Activated CD4-positive, alpha-beta T cell treated with anti-CD3 and anti-CD28 coated beads, Interleukin-2, amount 50 U/mL, for 48 hours (primary cell): ENCODE results near the gene ACOD1.

Experiments
- DNase-seq, 2 experiments: peaks; one replicate each; pipeline ENCODE4 v3.0.0-alpha.2; 2020

Gene ACOD1

DNA sequence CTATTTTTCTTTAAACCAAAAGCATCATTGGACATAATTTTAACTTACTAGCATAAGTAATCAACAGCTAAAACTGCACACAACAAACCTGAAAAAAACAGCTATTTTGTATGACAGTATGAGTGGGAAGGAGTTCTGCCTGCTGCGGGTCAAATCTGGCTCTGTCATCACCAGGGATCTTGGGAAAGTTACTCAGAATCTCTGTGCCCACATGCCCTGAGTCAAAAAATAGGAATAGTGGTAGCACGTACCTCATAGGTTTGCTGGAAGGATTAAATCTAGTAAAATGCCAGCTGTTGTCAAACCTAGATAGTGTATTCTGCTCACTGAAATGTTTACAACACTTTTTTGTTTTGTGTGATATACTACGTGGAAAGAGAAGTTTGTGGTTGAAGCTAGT lies 44.7 kb downstream of the ACOD1 start:
- no peak for DNase-seq

DNA sequence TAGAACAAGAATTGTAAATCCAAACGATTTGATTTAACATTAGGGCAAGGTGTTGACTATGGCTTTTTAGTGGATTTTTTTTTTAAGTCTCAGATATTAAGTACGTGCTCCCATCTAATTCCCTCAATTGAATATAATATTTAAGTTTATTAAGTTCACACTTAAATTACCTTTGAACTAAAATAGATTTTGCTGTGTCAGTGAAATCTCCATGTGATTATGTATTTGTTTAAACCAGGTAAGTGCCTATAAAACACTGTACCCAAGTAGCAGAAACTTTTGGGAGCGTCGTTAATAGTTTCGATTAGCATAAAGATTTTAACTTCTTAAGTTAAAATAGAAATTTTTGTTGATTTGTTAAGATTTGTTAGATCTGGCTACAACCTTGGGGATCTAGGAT lies 45.2 kb downstream of the ACOD1 start:
- no peak for DNase-seq

DNA sequence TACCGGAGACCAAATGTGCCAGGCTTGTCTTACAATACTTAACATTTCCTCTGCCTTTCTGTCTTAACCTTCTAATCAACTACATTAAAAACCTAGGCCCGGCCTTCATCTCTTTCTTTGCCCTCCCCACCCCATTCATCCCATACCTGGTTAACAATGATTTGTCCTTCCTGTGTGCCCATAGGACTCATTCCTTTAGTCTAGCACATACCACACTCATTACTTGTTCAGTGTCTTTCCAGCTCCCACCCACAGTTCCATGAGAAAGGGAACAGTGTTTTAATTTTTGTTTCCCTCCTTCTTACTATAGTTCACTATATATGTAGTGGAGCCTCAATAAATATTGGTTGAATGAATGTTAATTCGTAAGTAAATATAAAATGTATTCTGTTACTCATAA lies 46.0 kb downstream of the ACOD1 start:
- no peak for DNase-seq

DNA sequence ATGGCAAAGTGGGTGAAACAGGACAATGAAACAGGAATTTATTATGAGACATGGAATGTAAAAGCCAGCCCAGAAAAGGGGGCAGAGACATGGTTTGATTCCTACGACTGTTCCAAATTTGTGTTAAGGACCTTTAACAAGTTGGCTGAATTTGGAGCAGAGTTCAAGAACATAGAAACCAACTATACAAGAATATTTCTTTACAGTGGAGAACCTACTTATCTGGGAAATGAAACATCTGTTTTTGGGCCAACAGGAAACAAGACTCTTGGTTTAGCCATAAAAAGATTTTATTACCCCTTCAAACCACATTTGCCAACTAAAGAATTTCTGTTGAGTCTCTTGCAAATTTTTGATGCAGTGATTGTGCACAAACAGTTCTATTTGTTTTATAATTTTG lies 52.2 kb downstream of the ACOD1 start:
- no peak for DNase-seq

DNA sequence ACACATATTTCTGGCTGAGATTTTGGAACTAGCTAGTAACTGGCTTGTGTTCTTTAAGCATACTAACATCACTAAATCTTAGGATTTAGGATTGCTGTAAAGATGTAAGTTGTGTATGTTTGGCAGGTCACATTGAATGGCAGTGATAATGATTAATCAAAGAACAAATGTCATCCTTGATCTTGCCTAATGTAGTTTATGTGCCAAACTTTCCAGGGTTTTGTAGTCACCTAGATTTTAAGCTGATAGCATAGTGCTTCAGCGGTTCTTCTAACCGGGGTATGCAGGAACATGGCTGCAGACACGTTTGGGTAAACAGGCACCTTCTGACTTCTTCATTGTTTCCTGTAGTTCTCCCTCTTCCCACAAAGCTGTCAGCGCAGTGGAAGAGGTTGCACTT lies 53.2 kb downstream of the ACOD1 start:
- DNase-seq: no peak

DNA sequence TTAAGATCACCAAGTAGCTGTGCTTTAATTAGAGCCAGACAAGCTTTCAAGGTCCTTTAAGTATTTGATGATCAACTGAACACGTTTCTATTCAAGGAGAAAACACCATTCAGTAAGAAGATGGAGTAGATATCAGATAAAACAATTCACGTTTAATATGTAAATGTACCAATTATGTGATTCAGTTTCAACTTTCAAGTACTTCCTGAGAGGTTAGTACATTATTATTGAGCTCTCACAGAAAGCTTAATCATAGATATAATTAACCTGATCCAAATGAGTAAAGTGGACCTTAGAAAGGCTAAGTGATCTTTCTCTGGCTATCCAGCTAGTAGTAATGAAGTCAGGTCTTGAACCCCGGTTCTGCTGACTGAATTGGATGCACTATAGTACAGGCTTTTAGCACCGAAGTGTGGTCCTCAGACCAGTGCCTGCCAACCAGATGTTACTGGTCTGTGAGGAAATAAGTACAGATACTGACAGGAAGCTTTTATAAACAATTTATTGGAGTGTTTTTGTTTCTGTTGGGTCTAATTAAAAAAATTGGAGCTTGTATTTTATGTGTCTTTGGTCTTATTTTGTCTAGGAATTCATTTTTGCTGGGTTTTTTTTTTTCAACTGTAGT lies 53.8 kb downstream of the ACOD1 start:
- no peak for DNase-seq

DNA sequence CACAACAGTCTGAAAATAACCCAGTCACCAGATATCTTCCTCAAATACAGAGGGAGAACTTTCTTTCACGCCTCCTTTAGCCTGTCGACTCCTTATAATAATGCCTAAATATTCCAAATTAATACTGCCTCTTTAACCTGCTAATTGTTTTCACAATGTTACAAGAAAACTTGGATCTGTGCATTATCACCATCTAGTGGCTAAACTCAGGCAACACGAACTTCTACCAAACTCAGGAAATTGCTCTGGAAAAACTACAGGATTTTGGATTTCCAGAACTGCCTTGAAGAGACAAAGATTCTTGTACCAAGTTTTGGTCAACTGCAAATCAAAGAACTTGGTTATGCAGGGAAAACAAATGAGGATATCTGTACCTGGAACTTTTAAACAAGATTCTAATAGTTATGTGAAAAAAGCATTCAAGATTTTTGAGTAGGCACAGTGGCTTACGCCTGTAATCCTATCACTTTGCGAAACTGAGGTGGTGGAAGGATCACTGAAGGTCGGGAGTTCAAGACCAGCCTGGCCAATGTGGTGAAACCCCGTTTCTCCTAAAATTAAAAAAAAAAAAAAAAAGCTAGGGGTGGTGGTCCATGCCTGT lies 54.4 kb downstream of the ACOD1 start:
- no peak for DNase-seq
